WI38 (cell line): ENCODE data around the gene TMEM121B.

Source experiments
- H3K4me3 ChIP-seq: 2 replicates; pipeline ENCODE4 v1.5.1; 2011; ENCODE audit warnings: low read depth, mild to moderate bottlenecking, control low read depth, low read length
- CTCF ChIP-seq: IDR thresholded peaks from 2 replicates; pipeline ENCODE4 v1.5.1; 2012; ENCODE audit warnings: low read depth, mild to moderate bottlenecking, control low read depth, low read length

Gene TMEM121B

GRCh38 chr22:17158568-17159503 lies 37.7 kb upstream of the TMEM121B start, which contains the start of gene HDHD5:
Gene HDHD5 (minus strand): TSS chr22:17159277. CDS start chr22:17159251, 26 bp downstream.
- peak within 1 kb of the TSS; percentile 67 for H3K4me3 ChIP-seq
- no peak for TF ChIP-seq CTCF

DNA sequence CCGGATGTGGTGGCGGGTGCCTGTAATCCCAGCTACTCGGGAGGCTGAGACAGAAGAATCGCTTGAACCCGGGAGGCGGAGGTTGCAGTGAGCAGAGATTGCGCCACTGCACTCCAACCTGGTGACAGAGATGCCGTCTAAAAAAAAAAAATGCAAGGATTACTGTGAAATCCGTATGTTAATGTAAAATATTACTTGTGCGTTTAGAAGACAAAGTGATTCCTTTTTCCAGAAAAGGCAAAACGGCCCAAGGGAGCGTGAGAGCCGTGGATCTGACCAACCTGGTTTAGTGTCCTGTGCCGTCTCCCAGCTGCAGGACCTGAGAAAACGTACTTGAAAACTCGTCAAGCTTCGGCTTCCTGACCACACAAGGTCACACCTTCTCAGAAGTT lies 37.0 kb upstream of the TMEM121B start:
- no peak for TF ChIP-seq CTCF
- peak overlapping the region; percentile 67 for H3K4me3 ChIP-seq

- no peak for TF ChIP-seq CTCF
- H3K4me3 ChIP-seq: no peak overlapping the region; the same call in 1 of the 2 replicates
Measured at GRCh38 chr22:17157714-17158113, 36.6 kb upstream of the TMEM121B start.

DNA sequence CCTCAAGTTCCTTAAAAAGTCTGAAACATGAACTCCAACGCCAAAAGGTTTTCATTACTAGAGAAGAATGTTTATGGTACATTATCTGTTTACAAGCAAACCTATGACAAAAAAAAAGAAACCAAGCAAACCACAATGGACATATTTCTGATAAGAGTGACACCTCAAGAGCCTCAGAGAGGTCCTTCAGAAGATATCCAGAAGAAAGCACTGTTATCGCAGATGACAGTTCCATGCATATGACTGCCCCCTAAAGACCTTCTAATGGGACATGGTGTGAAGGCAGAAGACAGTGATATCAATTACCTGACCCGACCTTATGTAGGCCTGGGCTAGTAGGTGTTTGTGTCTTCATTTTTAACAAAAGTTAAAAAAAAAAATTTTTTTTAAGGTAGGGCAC lies 34.8 kb upstream of the TMEM121B start:
- H3K4me3 ChIP-seq: no peak overlapping the region
- TF ChIP-seq CTCF: no peak

DNA sequence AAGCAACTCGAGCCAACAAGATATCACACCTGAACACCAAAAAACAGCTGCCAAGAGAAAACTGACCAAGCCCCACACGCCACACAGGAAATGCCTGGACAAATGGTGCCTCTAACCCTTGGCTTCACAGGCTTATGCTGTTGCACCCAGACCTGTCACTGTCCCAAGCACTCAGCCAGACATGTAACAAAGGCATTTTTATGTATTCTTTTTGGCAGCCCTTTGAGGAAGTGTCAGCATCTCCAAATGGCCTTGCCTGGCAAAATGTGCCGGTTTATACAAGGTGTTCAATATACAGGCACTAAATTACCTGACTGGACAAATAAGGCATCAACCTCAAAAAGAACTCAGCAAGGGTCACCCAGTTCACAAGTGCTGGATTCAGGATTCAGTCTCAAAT lies 31.8 kb upstream of the TMEM121B start:
- no peak for TF ChIP-seq CTCF

GRCh38 chr22:17152340-17152739 lies 31.2 kb upstream of the TMEM121B start:
- no peak for TF ChIP-seq CTCF
- H3K4me3 ChIP-seq: no peak overlapping the region

More for the DNA sequence above, 31.8 kb upstream of the TMEM121B start:
- no peak overlapping the region for H3K4me3 ChIP-seq
